Ectodermal cell (in vitro differentiated cells): ENCODE data around the gene HAP1.
"Not testable (repeated sequence)": the region's sequence is repeated elsewhere in the genome, so short reads cannot be mapped to it uniquely, and the experiment has no call there.

Source experiments
- H3K27ac ChIP-seq: 2 replicates; pipeline ENCODE4 v1.7.0; 2013; ENCODE audit warnings: mild to moderate bottlenecking, low read depth, low read length; ENCODE audit not compliant: insufficient read depth, poor library complexity, severe bottlenecking
- H3K27me3 ChIP-seq: 2 replicates; pipeline ENCODE4 v1.7.0; 2013; ENCODE audit warnings: mild to moderate bottlenecking, low read length; ENCODE audit not compliant: insufficient read depth, control insufficient read depth, poor library complexity, severe bottlenecking
- H3K36me3 ChIP-seq: one replicate; pipeline ENCODE4 v1.7.0; 2013; ENCODE audit warnings: low read length; ENCODE audit not compliant: control insufficient read depth, insufficient read depth
- H3K4me1 ChIP-seq: one replicate; pipeline ENCODE4 v1.7.0; 2013; ENCODE audit warnings: low read length; ENCODE audit not compliant: control insufficient read depth, insufficient read depth
- H3K4me3 ChIP-seq: 2 replicates; pipeline ENCODE4 v1.7.0; 2013; ENCODE audit warnings: low read depth, low read length, control low read depth; ENCODE audit not compliant: insufficient read depth
- H3K9me3 ChIP-seq: 2 replicates; pipeline ENCODE4 v1.7.0; 2013; ENCODE audit warnings: mild to moderate bottlenecking, low read length, moderate library complexity; ENCODE audit not compliant: control insufficient read depth
- WGBS, 2 experiments: methylation state at CpG; one replicate each; pipeline ENCODE4 v1.1.7; 2013; ENCODE audit warnings: missing lambda C conversion rate in 2 of 2; 5-methylcytosine and 5-hydroxymethylcytosine counted together

HAP1 gene

GRCh38 chr17:41682631-41683030, 51.8 kb downstream of the HAP1 start:
- no peaks in the 10 kb centered on the region for H3K9me3 ChIP-seq
- peaks cover 7% of the 10 kb centered on the region for H3K4me1 ChIP-seq
- no peak overlapping the region for H3K27ac ChIP-seq
- 93 to 94% methylated on average over 5 of the region's 5 CpGs for WGBS, 2 experiments
- H3K27me3 ChIP-seq, result no peaks in the 10 kb centered on the region
- no peaks in the 10 kb centered on the region for H3K36me3 ChIP-seq
- H3K4me3 ChIP-seq, result no peak overlapping the region

GRCh38 chr17:41681776-41682175, 52.7 kb downstream of the HAP1 start:
- Histone ChIP-seq H3K9me3 (no peaks in the 10 kb centered on the region), H3K4me1 (peaks cover 7% of the 10 kb centered on the region), H3K4me3 (no peak overlapping the region), H3K27ac (no peak overlapping the region), H3K36me3 (no peaks in the 10 kb centered on the region), H3K27me3 (no peaks in the 10 kb centered on the region)
- WGBS, 2 experiments, result 87 to 92% methylated on average over 3 of the region's 3 CpGs

- Histone ChIP-seq H3K27me3 (no peaks in the 10 kb centered on the region), H3K27ac (peak overlapping the region; percentile 40), H3K4me1 (peaks cover 7% of the 10 kb centered on the region), H3K4me3 (no peak overlapping the region), H3K9me3 (no peaks in the 10 kb centered on the region), H3K36me3 (no peaks in the 10 kb centered on the region)
- 77 to 80% methylated on average over 8 to 9 of the region's 10 CpGs for WGBS, 2 experiments
Observed at GRCh38 chr17:41680426-41681040, 53.9 kb downstream of the HAP1 start.

- H3K27ac ChIP-seq, result peak overlapping the region; percentile 40
- H3K9me3 ChIP-seq, result no peaks in the 10 kb centered on the region
- WGBS, 2 experiments, result 64 to 71% methylated on average over 5 of the region's 5 CpGs
- no peaks in the 10 kb centered on the region for H3K36me3 ChIP-seq
- H3K4me3 ChIP-seq, result no peak overlapping the region
- H3K4me1 ChIP-seq, result peaks cover 7% of the 10 kb centered on the region
- H3K27me3 ChIP-seq, result no peaks in the 10 kb centered on the region
Observed at GRCh38 chr17:41679740-41680425, 54.6 kb downstream of the HAP1 start.

- Histone ChIP-seq H3K4me1 (peaks cover 7% of the 10 kb centered on the region), H3K27me3 (no peaks in the 10 kb centered on the region), H3K36me3 (no peaks in the 10 kb centered on the region), H3K4me3 (no peak overlapping the region), H3K9me3 (no peaks in the 10 kb centered on the region), H3K27ac (no peak overlapping the region)
- WGBS, 2 experiments, result 85 to 87% methylated on average over 6 of the region's 6 CpGs
Observed at GRCh38 chr17:41678907-41679739, 55.3 kb downstream of the HAP1 start.

- Histone ChIP-seq H3K27me3 (no peaks in the 10 kb centered on the region), H3K27ac (no peak overlapping the region), H3K4me1 (peaks cover 7% of the 10 kb centered on the region), H3K4me3 (no peak overlapping the region), H3K9me3 (no peaks in the 10 kb centered on the region), H3K36me3 (no peaks in the 10 kb centered on the region)
- 88 to 90% methylated on average over 2 of the region's 2 CpGs for WGBS, 2 experiments
Observed at GRCh38 chr17:41678411-41678906, 56.0 kb downstream of the HAP1 start.

- Histone ChIP-seq H3K36me3 (no peaks in the 10 kb centered on the region), H3K4me1 (peaks cover 7% of the 10 kb centered on the region), H3K4me3 (no peak overlapping the region), H3K9me3 (no peaks in the 10 kb centered on the region), H3K27me3 (no peaks in the 10 kb centered on the region), H3K27ac (no peak overlapping the region)
- WGBS, 2 experiments, result 92 to 95% methylated on average over 3 of the region's 3 CpGs
Observed at GRCh38 chr17:41676058-41676419, 58.4 kb downstream of the HAP1 start.

- not testable (repeated sequence) for H3K9me3 ChIP-seq, H3K4me3 ChIP-seq, H3K36me3 ChIP-seq, H3K27me3 ChIP-seq, H3K27ac ChIP-seq, H3K4me1 ChIP-seq
- 76 to 84% methylated on average over 7 of the region's 7 CpGs for WGBS, 2 experiments
Observed at GRCh38 chr17:41675157-41676057, 59.0 kb downstream of the HAP1 start.
